NCI-H2029 treated with DMSO at 0.1 percent for 48 hours (cell line): ENCODE results near the gene GLT8D2.

ENCODE experiments used
- DNase-seq: peaks from one replicate; lab custom pipeline; 2025; lab: John Stamatoyannopoulos, UW

Gene GLT8D2

DNA sequence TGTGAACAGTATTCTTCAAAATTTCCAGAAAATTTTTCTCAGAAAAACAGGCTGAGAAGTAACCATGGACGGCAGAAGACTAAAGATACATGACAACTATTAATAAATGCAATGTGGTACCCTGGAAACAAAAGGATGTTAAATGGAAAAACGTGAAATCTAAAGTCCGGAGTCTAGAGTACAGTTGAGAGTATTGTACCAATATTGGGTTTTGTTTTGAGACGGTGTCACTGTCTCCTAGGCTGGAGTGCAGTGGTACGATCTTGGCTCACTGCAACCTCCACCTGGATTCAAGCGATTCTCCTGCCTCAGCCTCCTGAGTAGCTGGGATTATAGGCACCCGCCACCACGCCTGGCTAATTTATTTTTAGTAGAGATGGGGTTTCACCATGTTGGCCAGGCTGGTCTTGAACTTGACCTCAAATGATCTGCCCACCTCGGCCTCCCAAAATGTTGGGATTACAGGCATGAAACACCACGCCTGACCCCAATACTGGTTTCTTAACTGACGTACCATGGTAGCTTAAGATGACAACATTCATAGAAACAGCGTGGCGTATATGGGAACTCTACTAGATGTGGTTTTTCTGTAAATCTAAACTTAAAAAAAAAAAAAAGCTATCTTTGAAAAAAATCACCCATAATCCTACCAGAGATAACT, 101.1 kb downstream of the GLT8D2 start:
- no peak for DNase-seq

DNA sequence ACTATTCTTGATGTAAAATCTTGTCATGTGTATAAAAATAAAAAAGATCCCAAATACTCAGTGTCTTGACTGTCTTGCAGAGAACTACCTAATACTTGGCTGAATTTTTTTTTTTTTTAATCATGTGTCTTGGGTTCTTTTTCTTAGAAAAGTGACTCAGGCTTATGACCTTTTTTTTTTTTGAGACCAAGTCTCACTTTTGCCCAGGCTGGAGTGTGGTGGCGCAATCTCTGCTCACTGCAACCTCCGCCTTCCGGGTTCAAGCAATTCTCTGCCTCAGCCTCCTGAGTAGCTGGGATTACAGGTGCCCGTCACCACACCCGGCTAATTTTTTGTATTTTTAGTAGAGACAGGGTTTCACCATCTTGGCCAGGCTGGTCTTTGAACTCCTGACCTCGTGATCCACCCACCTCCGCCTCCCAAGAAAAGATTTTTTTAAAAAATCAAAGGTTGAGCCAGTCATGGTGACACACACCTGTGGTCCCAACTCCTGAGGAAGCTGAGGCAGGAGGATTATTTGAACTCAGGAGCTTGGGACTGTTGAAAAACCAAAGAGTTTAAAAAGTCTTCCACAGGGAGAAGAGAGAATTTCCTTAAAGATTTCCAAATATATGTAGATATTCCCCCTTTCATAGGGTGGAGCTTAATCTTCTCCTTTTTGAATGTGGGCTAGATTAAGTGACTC, 102.0 kb downstream of the GLT8D2 start:
- DNase-seq = no peak

DNA sequence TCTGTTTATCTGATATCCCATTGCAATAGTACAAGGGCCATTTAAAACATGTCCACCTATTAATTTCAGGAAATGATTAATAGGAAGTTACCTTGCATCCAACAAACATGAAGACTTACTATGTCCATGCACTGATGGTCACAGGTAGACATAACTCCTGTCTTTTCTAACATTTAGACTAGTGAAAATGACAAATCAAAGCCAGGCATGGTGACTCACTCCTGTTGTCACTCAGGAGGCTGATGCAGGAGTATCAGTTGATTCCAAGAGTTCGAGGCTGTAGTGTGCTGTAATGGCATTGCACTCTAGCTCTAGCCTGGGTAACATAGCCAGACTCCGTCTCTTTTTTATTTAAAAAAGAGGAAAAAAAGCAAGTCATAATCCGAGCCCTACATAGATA, 105.0 kb downstream of the GLT8D2 start:
- DNase-seq = no peak
